Transverse colon (tissue), 4 donors: ENCODE measurements around the gene PADI2. TPM values are rescaled to one million over a fixed set of nuclear protein-coding genes. Genes with fewer than 3 reads are reported as not detected.

Experiments used
- DNase-seq: peaks from one replicate; pipeline ENCODE4 v3.0.0-alpha.2; 2019
- H3K27ac ChIP-seq, 4 donors: fragments of 200-600 bp; sonication (generic); 2 replicates each; pipeline ENCODE4 v1.5.1; 2016 to 2018; ENCODE audit warnings: inconsistent platforms in 4 of 4
- H3K27me3 ChIP-seq: fragments of 200-600 bp; sonication (generic); 2 replicates; pipeline ENCODE4 v1.5.1; 2017; ENCODE audit warnings: inconsistent platforms
- H3K36me3 ChIP-seq, 4 donors: fragments of 200-600 bp; sonication (generic); 2 replicates each; pipeline ENCODE4 v1.5.1; 2017 to 2019; ENCODE audit warnings: inconsistent platforms in 4 of 4
- H3K4me1 ChIP-seq, 4 donors: fragments of 200-600 bp; sonication (generic); 2 replicates each; pipeline ENCODE4 v1.5.1; 2017 to 2020; ENCODE audit warnings: inconsistent platforms in 4 of 4
- H3K4me3 ChIP-seq, 4 donors: fragments of 200-600 bp; sonication (generic); 1 replicate in 1 of 4; 2 replicates in 3 of 4; pipeline versions ENCODE4 v1.5.1 to v1.6.1; 2017 to 2019; ENCODE audit warnings: inconsistent platforms in 4 of 4
- H3K9me3 ChIP-seq, 2 donors: fragments of 200-600 bp; sonication (generic); 2 replicates each; pipeline ENCODE4 v1.5.1; 2017 to 2019; ENCODE audit warnings: inconsistent platforms in 2 of 2
- CTCF ChIP-seq, 5 experiments: fragments of 200-600 bp in 3 of 5; fragments of 450-650 bp in 2 of 5; sonication (generic) in 3 of 5; IDR thresholded peaks; 1 replicate in 2 of 5; 2 replicates in 3 of 5; pipeline ENCODE4 v1.5.1; 2016 to 2017; ENCODE audit warnings: antibody characterized with exemption in 5 of 5, inconsistent platforms in 3 of 5, mild to moderate bottlenecking in 2 of 5, moderate library complexity in 1 of 5
- EP300 ChIP-seq: sonication (generic); formaldehyde crosslinking; IDR thresholded peaks from one replicate; pipeline ENCODE4 v1.6.1; 2017; ENCODE audit warnings: antibody characterized with exemption, low read depth
- POLR2A ChIP-seq: fragments of 450-650 bp; IDR thresholded peaks from one replicate; pipeline ENCODE4 v1.6.1; 2016; ENCODE audit warnings: antibody characterized with exemption, mild to moderate bottlenecking, moderate library complexity
- POLR2AphosphoS5 ChIP-seq, 3 donors: sonication (generic); formaldehyde crosslinking; IDR thresholded peaks; one replicate each; pipeline ENCODE4 v1.6.1; 2016; ENCODE audit warnings: antibody characterized with exemption in 3 of 3
- WGBS, 2 donors: methylation state at CpG; one replicate each; pipeline ENCODE4 v1.1.5; 2018; ENCODE audit warnings: low coverage in 1 of 2; 5-methylcytosine and 5-hydroxymethylcytosine counted together
- in situ Hi-C, 4 donors: fragments of 200-750 bp; cut with MboI; loops; one replicate each; pipeline versions ENCODE4 v1.15.0 to v1.15.1; 2017; ENCODE audit warnings: low sequenced_read_pairs in 3 of 4, low pct_ligation_motif_present in 1 of 4, low pct_unique_long_range_greater_than_20kb in 1 of 4
- intact Hi-C: fragments of 100-400 bp; cut with DNase I; formaldehyde crosslinking; loops from one replicate; pipeline ENCODE4 v1.15.1; 2023; ENCODE audit warnings: low total_unique reads
- total RNA-seq, 4 donors: library from RNA; depleted of rRNA; stranded (reverse); fragments of >200 nt; gene quantifications; one replicate each; pipeline ENCODE4 v1.1.0, GENCODE V29; 2016

PADI2 gene
- total RNA-seq, 4 donors from 2014 or later, result 143 to 285 (median 238) TPM

GRCh38 chr1:17084787-17085186, 34.5 kb downstream of the PADI2 start:
- intact Hi-C loops, result no loop called here
- no peaks in the 10 kb centered on the region for H3K27me3 ChIP-seq
- no peak overlapping the region for H3K27ac ChIP-seq
- TF ChIP-seq EP300, result no peak
- TF ChIP-seq POLR2AphosphoS5 (IDR thresholded peaks at IDR 0.05), result no peak
- no peak for DNase-seq
- H3K4me3 ChIP-seq, result no peak overlapping the region
- in situ Hi-C loops, result no loop called here
- no peaks in the 10 kb centered on the region for H3K4me1 ChIP-seq
- H3K9me3 ChIP-seq, result no peaks in the 10 kb centered on the region
- H3K36me3 ChIP-seq, result peaks cover 0 to 7% (median 0%) of the 10 kb centered on the region in 4 donors
- 77 to 87% methylated on average over 5 to 10 of the region's 10 CpGs for WGBS, 2 donors

DNA sequence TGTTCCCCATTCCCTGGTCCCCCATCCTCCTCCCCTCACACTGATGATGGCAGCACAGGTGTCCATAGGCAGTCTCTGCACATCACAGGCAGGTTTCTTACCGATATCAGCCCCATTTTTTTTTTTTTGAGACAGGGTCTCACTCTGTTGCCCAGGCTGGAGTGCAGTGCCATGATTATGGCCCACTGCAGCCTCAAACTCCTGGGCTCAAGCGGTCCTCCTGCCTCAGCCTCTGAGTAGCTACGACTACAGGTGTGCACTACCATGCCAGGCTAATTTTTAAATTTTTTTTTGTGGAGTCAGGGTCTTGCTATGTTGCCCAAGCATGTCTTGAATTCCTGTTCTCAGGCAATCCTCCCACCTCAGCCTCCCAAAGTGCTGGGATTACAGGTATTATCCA, 36.5 kb downstream of the PADI2 start:
- peaks cover 0 to 7% (median 0%) of the 10 kb centered on the region in 4 donors for H3K36me3 ChIP-seq
- TF ChIP-seq POLR2A, result no peak
- TF ChIP-seq CTCF (IDR thresholded peaks at IDR 0.05), result no peak
- TF ChIP-seq EP300, result no peak
- no peak for TF ChIP-seq POLR2AphosphoS5 (IDR thresholded peaks at IDR 0.05)
- no peaks in the 10 kb centered on the region for H3K27me3 ChIP-seq
- in situ Hi-C loops (no loop called here), intact Hi-C loops (no loop called here)
- 90% methylated on average over 3 of the region's 3 CpGs; no CpG with 5 or more reads in 1 of the 2 donors for WGBS, 2 donors
- no peak overlapping the region for H3K27ac ChIP-seq
- no peaks in the 10 kb centered on the region for H3K9me3 ChIP-seq
- H3K4me1 ChIP-seq, result no peaks in the 10 kb centered on the region
- DNase-seq, result no peak
- no peak overlapping the region for H3K4me3 ChIP-seq

DNA sequence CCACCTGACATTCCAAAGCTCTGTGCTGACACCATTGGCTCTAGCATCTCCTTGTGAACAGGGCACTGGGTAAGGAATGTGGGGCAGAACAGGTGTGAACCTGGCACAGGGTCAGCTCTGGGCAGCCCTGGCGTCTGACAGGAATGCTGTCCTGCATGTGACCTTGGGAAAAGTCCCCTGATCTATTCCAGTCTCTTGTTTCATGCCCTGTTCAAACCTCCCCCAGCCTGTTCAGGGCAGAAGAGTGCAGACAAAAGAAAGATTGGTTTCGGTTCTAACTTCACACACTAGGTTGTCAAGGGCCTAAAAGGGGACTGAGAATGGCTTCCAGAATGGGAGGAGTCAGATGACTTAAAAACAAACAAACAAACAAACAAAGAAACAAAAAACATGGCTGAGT, 37.8 kb downstream of the PADI2 start:
- H3K36me3 ChIP-seq, result peaks cover 0 to 7% (median 0%) of the 10 kb centered on the region in 4 donors
- H3K4me1 ChIP-seq, result no peaks in the 10 kb centered on the region
- intact Hi-C loops, result no loop called here
- DNase-seq, result no peak
- TF ChIP-seq POLR2AphosphoS5 (IDR thresholded peaks at IDR 0.05), result no peak
- TF ChIP-seq EP300, result no peak
- TF ChIP-seq POLR2A, result no peak
- TF ChIP-seq CTCF (IDR thresholded peaks at IDR 0.05), result no peak
- no peak overlapping the region for H3K27ac ChIP-seq
- no peaks in the 10 kb centered on the region for H3K9me3 ChIP-seq
- in situ Hi-C loops, result no loop called here
- no peak overlapping the region for H3K4me3 ChIP-seq
- WGBS, 2 donors, result 53 to 100% methylated on average over 1 to 2 of the region's 2 CpGs
- no peaks in the 10 kb centered on the region for H3K27me3 ChIP-seq

- Histone ChIP-seq H3K9me3 (no peaks in the 10 kb centered on the region), H3K4me3 (no peak overlapping the region), H3K27ac (no peak overlapping the region), H3K36me3 (peaks cover 0 to 7% (median 0%) of the 10 kb centered on the region in 4 donors), H3K27me3 (no peaks in the 10 kb centered on the region), H3K4me1 (no peaks in the 10 kb centered on the region)
- no peak for DNase-seq
- intact Hi-C loops, result no loop called here
- 57 to 100% methylated on average over 1 to 4 of the region's 4 CpGs for WGBS, 2 donors
- in situ Hi-C loops, result no loop called here
- TF ChIP-seq POLR2AphosphoS5 (IDR thresholded peaks at IDR 0.05) (no peak), POLR2A (no peak), EP300 (no peak), CTCF (IDR thresholded peaks at IDR 0.05) (no peak)
These were observed 38.4 kb downstream of the PADI2 start for GRCh38 chr1:17080880-17081279.
